Peyer's patch (tissue), 4 donors: ENCODE data around the gene TMEM139. TPM values are rescaled to one million over a fixed set of nuclear protein-coding genes. Genes with fewer than 3 reads are reported as not detected.

ENCODE experiments used
- DNase-seq, 3 donors: peaks; one replicate each; pipeline ENCODE4 v3.0.0-alpha.2; 2017 to 2019
- H3K27ac ChIP-seq, 4 donors: fragments of 200-600 bp; sonication (generic); one replicate each; pipeline ENCODE4 v1.5.1; 2016 to 2019
- H3K27me3 ChIP-seq, 2 donors: fragments of 200-600 bp; sonication (generic); one replicate each; pipeline ENCODE4 v1.5.1; 2019
- H3K36me3 ChIP-seq, 3 donors: fragments of 200-600 bp; sonication (generic); one replicate each; pipeline ENCODE4 v1.5.1; 2016 to 2019
- H3K4me1 ChIP-seq, 4 donors: fragments of 200-600 bp; sonication (generic); one replicate each; pipeline ENCODE4 v1.5.1; 2016 to 2019
- H3K4me3 ChIP-seq, 4 donors: fragments of 200-600 bp; sonication (generic); 1 replicate in 3 of 4; 2 replicates in 1 of 4; pipeline ENCODE4 v1.5.1; 2016 to 2019; ENCODE audit warnings: mild to moderate bottlenecking in 1 of 4
- H3K9me3 ChIP-seq, 4 donors: fragments of 200-600 bp; sonication (generic); one replicate each; pipeline ENCODE4 v1.5.1; 2016 to 2019; ENCODE audit warnings: mild to moderate bottlenecking in 1 of 4
- POLR2A ChIP-seq, 2 donors: fragments of 450-650 bp; IDR thresholded peaks; one replicate each; pipeline ENCODE4 v1.5.1; 2017; ENCODE audit warnings: antibody characterized with exemption in 2 of 2, mild to moderate bottlenecking in 2 of 2, moderate library complexity in 2 of 2
- total RNA-seq, 4 donors: library from RNA; depleted of rRNA; stranded (reverse); fragments of >200 nt; gene quantifications; one replicate each; pipeline ENCODE4 v1.1.0, GENCODE V29; 2016
- TF ChIP-seq, protein P1 (sequence below), 6 experiments: fragments of 450-650 bp in 4 of 6; fragments of 200-600 bp in 2 of 6; sonication (generic) in 1 of 6; IDR thresholded peaks; one replicate each; pipeline ENCODE4 v1.5.1; 2017 to 2019; ENCODE audit warnings: antibody characterized with exemption in 6 of 6, mild to moderate bottlenecking in 3 of 6, moderate library complexity in 1 of 6

The TMEM139 gene
- total RNA-seq, 4 donors from 2014 or later = 54.5 to 162 (median 130) TPM

DNA sequence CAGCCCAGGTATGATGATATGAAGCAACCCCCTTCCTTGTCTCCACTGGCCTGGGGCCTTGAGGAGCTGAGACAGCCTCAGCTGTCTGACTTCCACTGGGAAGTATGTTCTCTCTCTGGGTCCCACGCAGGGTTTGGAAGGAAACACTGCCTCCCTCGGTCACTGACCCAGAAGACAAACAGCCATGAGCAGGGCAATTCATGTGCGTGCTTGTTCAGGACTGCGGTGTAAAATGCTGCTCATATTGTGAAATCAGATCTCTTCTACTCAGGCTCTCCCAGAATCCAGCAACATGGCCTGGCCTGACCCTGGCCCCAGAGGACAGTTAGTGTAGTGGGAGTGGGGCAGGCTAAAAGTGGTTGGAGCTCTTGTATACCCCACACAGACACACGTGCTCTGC, 33.9 kb downstream of the TMEM139 start:
- Histone ChIP-seq H3K9me3 (no peaks in the 10 kb centered on the region), H3K4me1 (no peaks in the 10 kb centered on the region), H3K27ac (peak overlapping the region in 2 of 4 donors; percentile 19 to 30), H3K36me3 (no peaks in the 10 kb centered on the region), H3K27me3 (no peaks in the 10 kb centered on the region), H3K4me3 (no peak overlapping the region)
- TF ChIP-seq, protein P1, sequence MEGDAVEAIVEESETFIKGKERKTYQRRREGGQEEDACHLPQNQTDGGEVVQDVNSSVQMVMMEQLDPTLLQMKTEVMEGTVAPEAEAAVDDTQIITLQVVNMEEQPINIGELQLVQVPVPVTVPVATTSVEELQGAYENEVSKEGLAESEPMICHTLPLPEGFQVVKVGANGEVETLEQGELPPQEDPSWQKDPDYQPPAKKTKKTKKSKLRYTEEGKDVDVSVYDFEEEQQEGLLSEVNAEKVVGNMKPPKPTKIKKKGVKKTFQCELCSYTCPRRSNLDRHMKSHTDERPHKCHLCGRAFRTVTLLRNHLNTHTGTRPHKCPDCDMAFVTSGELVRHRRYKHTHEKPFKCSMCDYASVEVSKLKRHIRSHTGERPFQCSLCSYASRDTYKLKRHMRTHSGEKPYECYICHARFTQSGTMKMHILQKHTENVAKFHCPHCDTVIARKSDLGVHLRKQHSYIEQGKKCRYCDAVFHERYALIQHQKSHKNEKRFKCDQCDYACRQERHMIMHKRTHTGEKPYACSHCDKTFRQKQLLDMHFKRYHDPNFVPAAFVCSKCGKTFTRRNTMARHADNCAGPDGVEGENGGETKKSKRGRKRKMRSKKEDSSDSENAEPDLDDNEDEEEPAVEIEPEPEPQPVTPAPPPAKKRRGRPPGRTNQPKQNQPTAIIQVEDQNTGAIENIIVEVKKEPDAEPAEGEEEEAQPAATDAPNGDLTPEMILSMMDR (IDR thresholded peaks at IDR 0.05) = peak in 1 of 6 experiments; percentile 5
- TF ChIP-seq POLR2A (IDR thresholded peaks at IDR 0.05) = no peak
- DNase-seq = no peak

- H3K36me3 ChIP-seq = no peaks in the 10 kb centered on the region
- no peak overlapping the region for H3K27ac ChIP-seq
- DNase-seq = no peak
- no peaks in the 10 kb centered on the region for H3K4me1 ChIP-seq
- TF ChIP-seq, protein P1 (IDR thresholded peaks at IDR 0.05) = no peak
- no peak for TF ChIP-seq POLR2A (IDR thresholded peaks at IDR 0.05)
- H3K9me3 ChIP-seq = no peaks in the 10 kb centered on the region
- H3K4me3 ChIP-seq = no peak overlapping the region
- no peaks in the 10 kb centered on the region for H3K27me3 ChIP-seq
These were observed 35.9 kb downstream of the TMEM139 start for GRCh38 chr7:143320620-143321019.

DNA sequence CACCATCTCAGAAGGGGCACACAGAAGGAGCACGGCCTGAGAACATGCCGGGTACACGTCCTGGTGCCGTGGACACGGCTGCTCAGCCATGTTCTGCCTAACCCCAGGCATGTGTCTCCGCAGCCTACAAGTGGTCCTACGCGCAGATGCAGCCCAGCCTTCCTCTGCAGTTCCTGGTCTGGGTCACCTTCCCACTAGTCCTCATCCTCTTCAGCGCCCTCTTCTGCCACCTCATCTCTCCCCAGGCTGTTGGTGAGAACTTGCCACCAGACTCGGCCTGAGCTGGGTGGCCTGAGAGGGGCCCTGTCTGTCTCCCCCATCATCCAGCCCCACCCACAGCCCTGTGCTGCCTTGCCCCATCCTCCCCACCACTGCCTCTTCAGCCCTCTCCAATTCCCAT, 36.5 kb downstream of the TMEM139 start:
- Histone ChIP-seq H3K27me3 (no peaks in the 10 kb centered on the region), H3K4me3 (no peak overlapping the region), H3K36me3 (no peaks in the 10 kb centered on the region), H3K4me1 (no peaks in the 10 kb centered on the region), H3K9me3 (no peaks in the 10 kb centered on the region), H3K27ac (no peak overlapping the region)
- no peak for TF ChIP-seq POLR2A (IDR thresholded peaks at IDR 0.05)
- TF ChIP-seq, protein P1 (IDR thresholded peaks at IDR 0.05) = no peak
- DNase-seq = no peak

DNA sequence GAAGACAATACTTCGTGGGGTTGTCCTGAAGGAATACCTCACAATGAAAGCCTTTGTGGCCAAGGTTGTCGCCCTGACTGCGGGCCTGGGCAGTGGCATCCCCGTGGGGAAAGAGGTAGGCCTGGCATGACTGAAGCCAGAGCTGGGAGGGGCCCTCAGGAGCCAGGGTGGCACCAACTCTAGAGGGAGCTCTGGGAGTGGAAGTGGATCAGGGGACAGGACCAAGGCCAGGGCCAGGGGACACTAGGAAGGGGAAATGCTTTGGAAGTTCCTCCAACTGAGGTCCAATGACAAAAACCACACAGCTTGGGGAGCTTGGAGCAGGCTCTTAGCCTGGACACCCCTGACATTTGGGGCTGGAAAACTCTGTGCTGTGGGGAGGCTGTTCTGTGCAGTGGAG, 37.0 kb downstream of the TMEM139 start:
- Histone ChIP-seq H3K9me3 (no peaks in the 10 kb centered on the region), H3K27me3 (no peaks in the 10 kb centered on the region), H3K4me1 (no peaks in the 10 kb centered on the region), H3K27ac (no peak overlapping the region), H3K36me3 (no peaks in the 10 kb centered on the region), H3K4me3 (no peak overlapping the region)
- DNase-seq = peak in 1 of 3 donors; percentile 69
- TF ChIP-seq, protein P1 (IDR thresholded peaks at IDR 0.05) = peak in 3 of 6 experiments; percentile 37 to 49 (median 39)
- TF ChIP-seq POLR2A (IDR thresholded peaks at IDR 0.05) = no peak

- H3K4me3 ChIP-seq = no peak overlapping the region
- TF ChIP-seq, protein P1 (IDR thresholded peaks at IDR 0.05) = no peak
- TF ChIP-seq POLR2A (IDR thresholded peaks at IDR 0.05) = no peak
- no peak for DNase-seq
- H3K4me1 ChIP-seq = no peaks in the 10 kb centered on the region
- H3K27me3 ChIP-seq = no peaks in the 10 kb centered on the region
- no peaks in the 10 kb centered on the region for H3K9me3 ChIP-seq
- peak overlapping the region in 1 of 4 donors; percentile 6 for H3K27ac ChIP-seq
- H3K36me3 ChIP-seq = no peaks in the 10 kb centered on the region
These were observed 38.2 kb downstream of the TMEM139 start for GRCh38 chr7:143322760-143323633.
